GM21528 (cell line): ENCODE results near the gene IQCF2.
"Not testable (repeated sequence)": the region's sequence is repeated elsewhere in the genome, so short reads cannot be mapped to it uniquely, and the experiment has no call there.

Experiments used
- ATAC-seq: cut with Tn5 transposase; IDR thresholded peaks from one replicate; pipeline ENCODE4 v1.9.1; 2021; ENCODE audit warnings: mild to moderate bottlenecking, moderate library complexity; ENCODE audit not compliant: unreplicated experiment, low FRiP score

IQCF2 gene

DNA sequence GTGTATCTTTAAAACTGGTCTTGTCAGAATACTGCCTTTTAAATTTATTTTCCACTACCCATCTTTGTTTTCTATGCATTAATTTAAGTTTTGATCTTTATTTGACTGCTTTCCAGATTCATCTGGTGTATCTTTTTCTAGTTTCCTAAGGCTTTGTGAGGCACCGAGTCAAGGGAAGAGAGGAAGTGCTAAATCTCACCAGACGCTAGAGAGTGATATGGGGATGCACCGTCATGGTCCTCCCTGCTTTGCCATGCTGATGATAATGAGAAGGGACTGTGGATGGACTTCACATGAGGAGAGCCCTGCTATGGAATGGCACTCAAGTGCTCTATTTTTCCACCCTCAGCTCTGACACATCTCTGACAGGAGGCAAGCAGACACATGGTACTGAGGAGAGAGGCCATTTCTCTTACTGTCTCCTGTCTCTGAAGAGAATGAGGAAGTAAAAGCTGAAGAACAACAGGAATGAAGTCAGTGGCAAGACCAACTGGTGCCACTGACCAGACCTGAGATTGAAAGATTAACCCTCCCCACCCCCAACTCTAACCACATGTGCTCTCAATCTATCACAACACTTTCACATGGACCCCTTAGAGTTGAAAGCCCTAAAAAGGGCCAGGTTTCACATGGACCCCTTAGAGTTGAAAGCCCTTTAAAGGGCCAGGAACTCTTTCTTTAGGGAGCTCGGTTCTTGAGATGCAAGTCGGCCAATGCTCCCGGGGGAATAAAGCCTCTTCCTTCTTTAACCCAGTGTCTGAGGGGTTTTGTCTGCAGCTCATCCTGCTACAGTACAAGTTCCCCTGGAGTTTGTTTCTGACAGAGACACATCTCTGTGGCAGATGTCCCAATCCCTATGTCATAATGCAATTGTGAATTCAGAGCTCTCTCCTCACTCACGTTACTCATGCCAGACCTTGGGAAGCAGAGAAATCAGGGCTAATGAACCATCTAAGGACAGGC is at the start of gene IQCF2:
Gene IQCF2, plus strand, starts transcription at position 913 of the 963 bp plus-strand sequence. CDS start 52 bp downstream, outside the sequence.
- ATAC-seq = no peak

DNA sequence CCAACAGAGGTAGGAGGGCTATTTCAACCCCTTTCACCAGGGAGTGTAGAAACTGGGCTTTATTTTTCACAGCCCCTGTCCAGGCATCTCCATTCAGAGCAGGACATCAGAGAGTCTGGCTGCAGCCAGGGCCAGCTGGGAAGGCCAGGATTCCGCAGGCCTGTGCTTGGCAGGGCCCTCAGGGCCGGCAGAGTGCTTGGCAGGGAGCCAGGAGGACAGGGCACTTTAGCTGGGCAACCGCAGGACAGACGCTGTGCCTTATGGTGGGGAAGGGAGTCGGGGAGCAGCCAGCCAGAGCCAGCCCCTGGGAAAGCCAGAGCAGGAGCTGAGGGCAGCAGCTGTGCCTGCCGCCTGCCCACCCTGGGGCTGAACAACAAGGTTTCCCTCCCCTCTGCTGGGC is 47.9 kb upstream of the IQCF2 start:
- ATAC-seq = no peak

DNA sequence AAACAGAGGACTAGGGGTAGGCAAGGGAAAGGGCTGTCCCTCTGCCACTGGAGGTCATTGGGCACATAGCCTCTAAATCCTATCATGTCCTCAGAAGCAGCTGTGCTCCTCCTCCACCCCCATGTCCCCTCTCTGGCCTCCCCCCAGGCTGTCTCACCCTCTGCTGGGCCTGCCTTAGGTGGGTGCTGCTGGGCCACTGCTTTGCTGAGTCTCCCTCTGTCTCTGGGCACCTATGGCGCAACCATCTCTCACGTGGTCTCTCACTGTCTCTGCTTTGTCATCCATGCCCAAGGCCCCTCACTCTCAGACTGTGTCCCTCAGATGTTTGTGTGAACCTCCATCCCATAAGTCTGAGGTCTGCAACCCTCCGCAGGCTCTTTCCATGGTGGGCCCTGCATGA is 47.4 kb upstream of the IQCF2 start:
- ATAC-seq = no peak

- no peak for ATAC-seq
Measured at GRCh38 chr3:51815614-51816013, 45.8 kb upstream of the IQCF2 start.

- ATAC-seq = no peak
Measured at GRCh38 chr3:51816723-51817122, 44.7 kb upstream of the IQCF2 start.

- no peak for ATAC-seq
Measured at GRCh38 chr3:51817375-51817774, 44.0 kb upstream of the IQCF2 start.

- no peak for ATAC-seq
Measured at GRCh38 chr3:51819151-51819550, 42.3 kb upstream of the IQCF2 start.

DNA sequence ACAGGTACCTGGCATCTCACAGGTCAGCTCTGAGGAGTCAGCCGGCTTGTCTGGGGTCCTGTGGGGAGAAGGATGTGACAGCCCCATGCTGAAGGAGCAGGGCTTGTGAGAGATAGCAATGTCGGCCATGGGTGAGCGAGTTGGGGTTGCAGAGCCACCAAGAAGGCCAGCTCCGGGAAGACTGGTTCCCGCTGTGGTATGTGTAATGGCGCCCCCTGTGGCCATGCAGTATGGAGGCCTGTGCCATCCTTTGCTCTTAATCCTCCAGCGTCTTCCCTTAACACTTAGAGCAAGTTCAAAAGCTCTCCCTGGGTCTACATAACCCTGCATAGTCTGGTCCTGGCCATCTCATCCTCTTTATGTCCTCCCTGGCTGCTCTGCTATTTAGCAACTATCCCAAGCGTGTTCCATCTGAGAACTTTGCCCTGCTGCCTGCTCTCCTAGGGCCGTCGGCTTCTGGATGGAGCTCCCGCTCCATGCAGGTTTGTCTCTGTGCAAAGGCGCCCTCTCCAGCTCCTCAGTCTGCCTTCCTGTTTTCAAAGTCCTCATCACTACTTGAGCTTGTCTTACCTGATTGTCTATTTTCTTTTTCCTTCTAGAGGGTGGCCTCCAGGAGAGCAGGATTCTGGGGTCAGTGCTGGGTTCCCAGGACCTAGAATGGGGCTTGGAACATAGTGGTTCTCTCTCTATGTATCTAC is 41.6 kb upstream of the IQCF2 start:
- no peak for ATAC-seq

GRCh38 chr3:51828297-51828696 is 33.1 kb upstream of the IQCF2 start:
- no peak for ATAC-seq

DNA sequence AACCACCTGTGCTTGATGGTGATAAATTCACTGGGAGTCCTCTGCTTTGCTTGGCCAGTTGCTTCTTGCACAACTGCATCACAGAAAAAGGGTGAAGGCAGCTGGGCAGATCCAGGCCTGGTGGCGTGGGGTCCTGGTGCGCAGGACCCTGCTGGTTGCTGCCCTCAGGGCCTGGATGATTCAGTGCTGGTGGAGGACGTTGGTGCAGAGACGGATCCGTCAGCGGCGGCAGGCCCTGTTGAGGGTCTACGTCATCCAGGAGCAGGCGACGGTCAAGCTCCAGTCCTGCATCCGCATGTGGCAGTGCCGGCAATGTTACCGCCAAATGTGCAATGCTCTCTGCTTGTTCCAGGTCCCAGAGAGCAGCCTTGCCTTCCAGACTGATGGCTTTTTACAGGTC is 31.1 kb upstream of the IQCF2 start:
- ATAC-seq = no peak

DNA sequence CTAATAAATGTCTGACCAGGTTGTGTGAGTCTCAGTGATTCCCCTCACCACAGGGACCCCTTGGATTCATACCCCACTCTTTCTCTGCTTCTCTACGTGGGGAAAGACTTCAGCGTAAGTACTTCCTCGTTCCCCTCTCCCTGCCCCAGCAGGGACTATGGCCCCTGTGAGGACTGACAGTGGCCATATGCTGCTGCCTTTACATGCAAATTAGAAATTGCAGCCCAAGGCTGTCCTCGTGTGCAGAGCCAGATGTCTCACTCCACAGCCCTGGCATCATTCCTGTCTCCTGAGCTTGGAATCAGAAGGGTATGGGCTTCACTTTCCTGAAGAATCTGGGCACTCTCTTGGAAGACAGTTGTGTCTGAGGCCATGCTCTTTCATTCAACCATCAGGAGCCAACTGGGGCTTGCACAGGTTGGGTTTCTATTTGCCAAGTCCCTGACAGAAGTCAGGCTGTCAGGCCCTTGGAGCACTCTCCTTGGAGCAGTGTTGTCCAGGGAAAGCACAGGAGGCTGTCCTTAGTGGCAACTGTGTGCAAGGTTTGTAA is 30.5 kb upstream of the IQCF2 start:
- no peak for ATAC-seq

GRCh38 chr3:51836606-51837005 is 24.8 kb upstream of the IQCF2 start:
- no peak for ATAC-seq

DNA sequence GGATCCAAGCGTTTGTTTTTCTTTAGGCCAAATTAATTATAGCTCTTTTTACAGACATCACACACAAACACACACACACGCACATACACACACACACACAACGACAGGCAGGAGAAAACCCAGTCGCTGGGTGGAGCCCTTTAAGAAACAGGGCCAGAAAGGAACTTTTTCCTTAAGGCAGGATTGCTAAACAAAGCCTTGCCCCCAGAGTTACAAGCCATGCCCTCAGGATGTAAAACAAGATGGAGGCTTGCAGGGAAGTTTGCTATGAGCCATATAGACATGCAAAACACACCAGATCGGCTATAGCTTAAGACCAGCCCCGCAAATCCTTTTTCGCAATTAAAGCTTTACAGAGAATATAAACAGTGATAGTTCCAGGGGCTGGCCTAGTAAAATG is 16.3 kb upstream of the IQCF2 start:
- no peak for ATAC-seq

DNA sequence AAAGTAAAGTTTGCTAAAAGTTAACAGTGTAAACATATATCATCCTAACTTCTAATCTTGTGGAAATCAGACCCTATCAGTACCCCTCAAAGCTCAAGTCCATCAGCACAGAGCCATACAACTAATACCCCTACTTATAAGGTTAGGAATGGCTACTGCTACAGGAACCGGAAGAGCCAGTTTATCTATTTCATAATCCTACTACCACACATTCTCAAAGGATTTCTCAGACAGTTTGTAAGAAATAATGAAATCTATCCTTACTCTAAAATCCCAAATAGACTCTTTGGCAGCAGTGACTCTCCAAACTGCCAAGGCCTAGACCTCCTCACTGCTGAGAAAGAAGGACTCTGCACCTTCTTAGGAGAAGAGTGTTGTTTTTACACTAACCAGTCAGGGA is 6.0 kb upstream of the IQCF2 start:
- ATAC-seq = not testable (repeated sequence)

DNA sequence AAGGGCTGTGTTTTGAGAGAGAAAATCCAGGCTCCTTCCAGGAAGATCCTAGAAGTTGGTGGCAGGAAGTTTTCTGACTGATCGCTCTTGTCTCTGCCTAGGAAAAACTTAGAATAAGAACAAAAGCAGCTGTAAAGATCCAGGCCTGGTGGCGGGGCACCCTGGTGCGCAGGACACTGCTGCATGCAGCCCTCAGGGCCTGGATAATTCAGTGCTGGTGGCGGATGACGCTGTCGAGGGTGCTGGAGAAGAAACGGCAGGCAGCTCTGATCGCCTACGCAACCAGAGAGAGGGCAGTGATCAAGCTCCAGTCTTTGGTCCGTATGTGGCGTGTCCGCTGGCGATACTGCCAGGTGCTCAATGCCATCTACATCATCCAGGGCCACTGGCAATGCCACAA is 1.5 kb downstream of the IQCF2 start:
- no peak for ATAC-seq

- not testable (repeated sequence) for ATAC-seq
Measured at GRCh38 chr3:51868896-51869295, 7.5 kb downstream of the IQCF2 start.

- ATAC-seq = no peak
Measured at GRCh38 chr3:51869304-51869703, 7.9 kb downstream of the IQCF2 start.

- no peak for ATAC-seq
Measured at GRCh38 chr3:51873253-51873766, 11.9 kb downstream of the IQCF2 start.

- no peak for ATAC-seq
Measured at GRCh38 chr3:51873876-51874275, 12.5 kb downstream of the IQCF2 start.

DNA sequence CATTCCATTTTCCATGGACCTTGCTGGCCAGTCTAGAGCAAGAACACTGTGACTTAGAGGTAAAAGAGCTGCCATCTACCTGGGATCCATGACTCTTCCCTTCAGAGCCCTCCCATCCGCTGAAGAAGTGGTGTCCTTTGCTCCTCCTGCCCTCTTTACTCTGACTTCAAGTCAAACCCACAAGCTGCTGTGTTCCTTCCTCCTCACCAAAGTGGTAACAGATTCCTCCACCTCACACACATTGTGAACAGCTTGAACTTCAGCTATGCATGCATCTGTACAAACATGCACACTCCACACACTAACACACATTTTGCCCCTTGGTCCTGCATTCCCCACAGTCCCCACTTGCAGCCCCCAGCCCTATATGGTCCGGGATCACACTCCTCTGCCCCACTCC is 13.0 kb downstream of the IQCF2 start:
- ATAC-seq = no peak

GRCh38 chr3:51874889-51875288 is 13.5 kb downstream of the IQCF2 start:
- no peak for ATAC-seq
